NCI-H446 (cell line): Measurements from ENCODE around the gene ST8SIA1.

Experiments used
- DNase-seq, 2 experiments: peaks; one replicate each; lab custom pipeline; 2025; lab: John Stamatoyannopoulos, UW

Gene ST8SIA1

DNA sequence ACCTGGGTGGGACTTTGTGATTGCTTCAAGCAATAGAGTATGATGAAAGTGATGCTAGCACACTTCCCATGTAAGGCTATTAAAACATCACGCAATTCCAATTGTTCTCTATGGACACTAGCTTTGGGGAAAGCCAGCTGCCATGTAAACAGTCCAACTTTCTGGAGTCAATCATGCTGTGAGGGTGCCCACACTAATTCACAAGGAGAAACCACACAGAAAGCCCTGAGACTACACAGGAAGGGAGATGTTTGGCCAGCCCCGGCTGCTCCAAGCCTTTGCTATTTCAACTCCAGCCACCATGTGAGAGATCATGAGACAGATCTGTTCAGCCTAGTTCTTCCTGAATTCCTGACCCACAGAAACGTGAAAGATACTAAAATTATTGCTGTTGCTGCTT lies 96.3 kb downstream of the ST8SIA1 start:
- DNase-seq = no peak

DNA sequence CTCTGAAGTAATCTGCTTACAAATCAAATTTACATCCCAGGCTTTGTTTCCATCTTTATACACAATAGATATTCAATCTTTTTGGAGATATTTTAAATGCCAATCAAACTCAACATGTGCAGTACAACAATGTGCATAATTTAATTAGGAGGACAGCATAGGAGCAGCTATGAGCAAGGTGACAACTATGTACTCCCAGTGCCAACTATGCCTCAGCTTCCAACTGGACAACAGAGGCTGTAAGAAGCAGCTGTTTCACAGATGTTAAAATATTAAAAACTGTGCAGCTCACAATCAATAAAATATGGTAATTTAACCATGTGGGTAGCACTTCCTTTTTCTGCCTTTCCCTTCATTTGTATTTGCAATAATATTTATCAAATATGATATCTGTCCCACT lies 99.9 kb downstream of the ST8SIA1 start:
- no peak for DNase-seq

DNA sequence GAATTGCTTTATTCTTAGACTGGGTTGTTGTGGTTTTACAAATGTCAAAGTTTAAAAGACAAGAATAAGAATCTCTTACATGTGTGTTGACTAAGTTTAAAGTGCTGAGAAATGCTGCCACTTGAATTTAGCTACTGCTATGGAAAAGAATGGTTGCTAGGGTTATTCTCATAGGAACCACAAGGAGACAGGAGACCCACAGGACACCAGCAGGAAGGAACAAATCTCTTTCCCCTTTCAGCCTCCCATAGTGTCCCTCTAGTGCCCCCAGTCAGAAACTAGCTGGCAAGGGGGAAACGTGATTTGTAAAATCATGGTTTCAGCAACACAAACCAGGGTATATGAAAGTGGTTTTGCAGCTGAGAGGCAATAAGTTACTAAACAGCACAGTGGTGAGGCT lies 102.7 kb downstream of the ST8SIA1 start:
- no peak for DNase-seq

DNA sequence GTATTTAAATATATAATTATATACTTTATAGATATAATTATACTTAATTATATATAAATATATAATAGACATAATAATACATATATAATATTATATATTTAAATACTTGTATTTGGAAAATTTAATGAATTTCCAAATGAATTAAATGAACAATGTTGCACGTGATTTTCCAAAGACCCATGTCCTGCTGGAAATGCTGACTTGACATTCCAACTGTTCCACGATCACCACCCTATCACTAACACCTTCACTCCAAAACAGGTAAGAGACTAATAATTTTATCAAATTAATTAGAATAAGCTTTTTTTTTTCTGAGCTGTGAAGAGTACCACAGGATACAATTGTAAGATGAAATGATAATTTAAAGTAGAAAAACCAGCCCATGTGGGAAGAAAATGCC lies 103.4 kb downstream of the ST8SIA1 start:
- no peak for DNase-seq

DNA sequence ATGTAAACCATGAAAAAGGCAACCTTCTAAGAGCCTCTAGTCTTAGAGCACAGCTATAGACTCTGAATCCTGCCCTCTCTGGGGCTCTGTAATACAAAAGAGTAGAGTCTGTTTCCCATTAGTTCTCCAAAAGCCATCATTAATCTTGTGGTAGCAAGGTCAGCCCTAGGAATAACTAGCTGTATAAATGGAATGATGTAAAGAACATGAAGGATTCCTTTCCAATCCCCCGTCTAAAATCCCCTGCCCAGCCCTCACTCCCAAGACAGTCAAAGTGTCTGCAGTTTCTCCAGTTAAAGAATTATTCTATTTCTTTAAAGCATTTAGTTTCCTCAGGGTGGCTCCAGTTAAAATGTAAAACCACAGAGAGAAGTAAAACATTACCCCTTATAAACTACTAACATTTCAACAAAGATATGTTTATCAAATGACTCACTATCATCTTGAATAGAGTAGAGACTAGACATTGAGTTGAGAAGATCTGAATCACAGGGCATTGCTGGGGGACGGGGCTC lies 104.2 kb downstream of the ST8SIA1 start:
- no peak for DNase-seq

DNA sequence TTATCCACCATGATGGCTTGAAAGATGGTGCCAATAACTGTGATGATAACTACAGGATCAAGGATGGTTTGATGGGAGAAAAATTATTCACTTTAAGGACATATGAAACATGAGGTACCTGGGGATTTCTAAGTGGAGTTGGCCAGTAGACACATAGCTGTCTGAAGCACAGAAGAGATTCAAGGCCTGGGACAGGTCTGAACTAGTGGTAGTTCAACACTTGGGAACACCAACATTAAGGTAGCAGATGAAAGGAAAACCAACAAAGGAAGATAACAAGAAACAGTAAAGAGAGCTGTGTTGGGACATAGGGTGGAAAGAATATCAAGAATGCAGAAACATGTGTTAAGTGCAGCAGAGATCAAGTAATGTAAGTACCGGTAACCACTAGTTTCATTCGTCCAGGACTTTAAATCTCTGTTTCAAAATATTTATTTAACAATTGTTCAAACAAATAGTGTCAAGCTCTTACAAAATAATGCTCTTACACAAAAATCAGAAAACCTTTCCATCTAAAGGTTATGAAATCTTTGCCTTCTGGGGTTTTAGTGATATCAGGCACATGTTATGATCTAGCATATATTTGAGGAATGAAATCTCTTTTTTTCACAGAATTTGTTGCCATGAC lies 104.7 kb downstream of the ST8SIA1 start:
- no peak for DNase-seq

DNA sequence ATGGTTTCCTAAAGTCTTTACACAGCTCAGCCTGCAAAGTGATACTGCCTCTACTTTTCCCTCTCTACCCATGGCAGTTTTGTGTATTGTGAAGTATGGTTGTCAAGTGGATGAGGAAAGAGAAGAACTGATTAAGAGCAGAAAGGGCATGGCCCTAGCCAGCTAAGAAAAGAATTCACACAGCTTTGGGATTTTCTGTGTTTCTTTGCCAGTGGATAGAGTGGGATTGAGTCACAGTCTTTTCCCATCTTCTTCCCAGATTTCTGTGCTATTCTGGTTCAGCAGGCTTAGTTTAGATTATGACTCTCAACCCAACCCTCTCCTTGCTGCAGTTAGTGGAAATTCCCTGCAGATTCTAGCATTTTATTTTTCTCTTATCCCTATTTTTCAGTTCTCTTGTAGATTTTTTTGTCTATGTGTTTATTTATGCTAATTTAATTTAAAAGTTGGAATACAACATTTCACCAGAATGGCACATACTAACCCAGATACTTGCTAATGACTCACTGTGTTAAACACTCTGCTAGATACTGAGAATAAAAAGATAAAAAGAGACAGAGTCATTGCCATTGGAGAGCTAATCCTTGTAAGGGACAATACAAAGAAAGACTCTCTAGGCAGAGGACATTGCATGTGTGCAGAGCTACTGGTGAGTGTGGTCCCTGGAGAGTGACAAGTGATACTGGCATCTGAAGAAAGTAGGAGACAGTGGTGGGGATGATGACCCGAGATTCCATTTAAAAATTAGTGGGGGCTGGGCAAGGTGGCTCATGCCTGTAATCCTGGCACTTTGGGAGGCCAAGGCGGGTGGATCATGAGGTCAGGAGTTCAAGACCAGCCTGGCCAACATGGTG lies 106.3 kb downstream of the ST8SIA1 start:
- no peak for DNase-seq

DNA sequence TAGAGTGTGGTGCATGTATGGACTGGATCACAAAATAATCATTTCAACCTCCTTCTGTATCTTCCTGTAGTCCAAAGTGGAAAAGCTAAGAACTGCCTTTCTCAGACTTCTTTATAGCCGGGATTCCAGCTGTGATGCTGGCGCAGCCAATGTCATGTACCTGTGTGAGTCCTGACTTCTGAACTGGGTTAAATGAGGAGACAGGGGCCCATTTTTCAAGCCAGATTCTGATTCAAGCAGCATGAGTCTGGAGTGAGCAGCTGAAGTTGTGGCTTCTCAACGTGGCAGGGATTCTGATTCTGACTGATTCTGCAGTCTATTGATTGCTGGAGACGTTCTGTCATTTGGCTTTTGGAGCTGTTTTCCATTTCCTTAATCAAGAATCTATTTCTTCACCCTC lies 111.2 kb downstream of the ST8SIA1 start:
- no peak for DNase-seq

DNA sequence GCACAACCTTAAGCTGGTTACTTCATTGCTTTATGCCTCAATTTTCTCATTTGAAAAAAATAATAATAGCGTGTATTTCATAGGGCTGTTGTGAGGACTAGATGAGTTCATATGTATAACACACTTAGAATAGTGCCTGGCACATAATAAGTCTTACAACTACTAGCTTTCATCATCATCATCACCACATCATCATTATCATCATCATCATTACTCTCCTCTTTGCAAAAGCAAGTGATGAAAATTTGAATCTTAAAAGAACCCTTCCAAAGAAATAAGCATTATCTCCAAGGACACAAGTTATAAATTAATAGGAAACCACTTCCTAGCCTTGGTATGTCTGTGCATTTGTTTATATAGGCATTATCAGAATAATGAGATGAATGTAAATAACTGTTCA lies 117.0 kb downstream of the ST8SIA1 start:
- no peak for DNase-seq

DNA sequence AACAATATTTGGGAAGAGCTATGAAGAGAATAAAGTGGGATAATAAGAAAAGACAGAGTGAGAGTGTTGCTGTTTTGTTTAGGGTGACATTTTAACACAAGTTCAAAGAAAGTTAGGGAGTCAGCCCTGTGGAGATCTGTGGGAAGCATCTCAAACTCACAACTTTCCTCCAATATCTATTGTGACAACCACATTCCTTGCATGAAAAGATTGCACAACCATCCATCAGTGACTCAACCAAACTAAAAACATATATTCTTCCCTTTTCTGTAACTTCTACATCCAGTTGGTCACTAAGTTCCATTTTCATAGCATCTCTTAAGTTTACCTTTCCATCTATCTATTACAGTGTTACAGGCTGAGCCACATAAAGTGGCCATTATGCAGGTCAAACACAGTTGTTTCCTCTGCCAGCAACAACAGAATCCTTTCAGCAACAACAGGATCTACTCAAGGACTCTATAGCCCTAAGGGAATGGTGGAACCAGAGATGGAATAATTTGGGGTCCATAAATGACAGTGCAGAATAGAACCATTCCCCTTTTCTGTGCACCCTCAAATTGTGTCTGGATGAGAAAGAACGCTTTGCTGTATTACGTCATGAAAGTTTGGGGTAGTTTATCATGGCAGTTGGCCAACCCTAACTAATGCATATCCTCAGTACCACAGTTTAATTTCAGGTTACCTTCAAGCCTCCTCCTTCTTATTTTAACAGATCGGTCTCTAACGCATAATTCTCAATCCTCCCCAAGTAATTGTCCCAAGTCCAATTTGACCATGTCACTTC lies 118.8 kb downstream of the ST8SIA1 start:
- DNase-seq = no peak

DNA sequence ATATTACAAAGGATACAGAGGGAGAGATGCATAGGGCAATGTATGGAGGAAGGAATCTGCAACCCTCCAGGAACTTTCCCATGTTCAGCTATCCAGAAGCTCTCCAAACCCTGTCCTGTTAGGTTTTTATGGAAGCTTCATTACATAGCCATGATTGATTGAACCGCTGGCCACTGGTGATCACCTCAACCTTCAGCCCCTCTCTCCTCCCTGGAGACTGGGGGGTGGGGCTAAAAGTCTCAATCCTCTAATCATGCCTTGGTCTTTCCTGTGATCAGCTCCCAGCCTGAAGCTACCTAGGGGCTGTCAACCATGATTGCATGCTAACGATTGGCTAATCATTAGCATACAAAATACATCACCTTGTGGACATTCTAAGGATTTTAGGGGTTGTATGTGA lies 123.4 kb downstream of the ST8SIA1 start:
- no peak for DNase-seq

DNA sequence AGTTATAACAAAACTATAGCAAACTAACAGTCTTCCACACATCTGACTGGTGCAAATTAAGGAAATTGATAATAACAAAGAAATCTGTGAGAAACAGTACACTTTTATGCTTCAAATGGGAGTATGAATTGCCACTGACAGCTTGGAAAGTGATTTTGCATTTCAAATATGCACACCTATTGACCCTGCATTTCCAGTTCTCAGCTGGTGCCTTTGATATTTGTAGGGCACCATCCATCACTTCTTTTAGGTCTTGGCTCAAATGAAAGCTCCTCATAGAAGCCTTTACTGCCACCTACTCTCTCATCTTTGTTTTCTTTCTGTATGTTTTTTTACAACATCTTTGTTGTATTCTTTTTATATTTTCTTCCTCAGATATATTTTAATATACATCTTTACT lies 125.1 kb downstream of the ST8SIA1 start:
- no peak for DNase-seq

DNA sequence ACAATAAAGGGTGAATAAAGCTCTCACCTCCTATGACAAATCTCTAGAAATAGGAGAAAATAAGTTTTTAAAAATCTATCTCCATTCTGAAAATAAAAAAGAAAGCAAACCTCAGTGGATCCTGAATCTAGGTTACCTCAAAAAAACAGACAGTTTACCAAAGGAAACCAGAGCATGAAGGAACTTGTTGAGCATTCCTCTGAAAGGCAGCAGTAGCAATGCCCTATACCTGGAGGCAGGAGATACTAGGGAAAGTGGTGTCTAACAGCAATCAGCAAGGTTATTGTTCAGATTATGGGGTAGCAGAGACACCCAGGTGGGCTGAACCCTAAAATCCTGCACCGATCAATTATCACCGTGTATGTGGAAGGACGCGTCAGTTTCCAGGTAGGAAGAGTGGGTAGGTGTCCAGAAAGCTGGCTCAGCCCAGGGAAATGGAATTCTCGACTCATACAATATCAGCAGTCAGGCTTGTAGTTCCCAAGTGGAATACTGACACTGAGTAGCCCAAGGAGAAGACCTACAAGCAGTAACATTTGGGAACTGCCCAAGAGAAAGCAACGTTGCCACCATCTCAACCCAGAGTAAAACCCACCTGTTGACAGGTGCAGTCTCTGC lies 128.3 kb downstream of the ST8SIA1 start:
- DNase-seq = no peak

DNA sequence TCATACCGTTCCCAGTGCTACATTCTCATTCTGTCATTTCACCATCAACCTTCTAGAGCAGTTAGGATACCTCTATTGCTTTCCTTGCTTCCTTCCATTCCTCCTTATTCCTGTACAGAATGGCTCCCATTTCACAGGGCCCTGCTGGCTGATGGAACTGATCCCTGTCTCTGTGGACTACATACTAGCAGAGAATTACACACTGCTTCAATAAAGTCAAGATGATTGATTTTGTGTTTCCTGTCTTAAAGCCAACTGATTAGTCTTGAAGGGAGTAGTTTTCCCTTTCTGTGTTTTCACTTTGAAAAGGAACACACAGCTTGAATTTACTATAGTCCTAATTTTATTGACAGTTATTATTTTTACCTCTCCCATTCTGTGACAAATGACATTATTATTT lies 130.1 kb downstream of the ST8SIA1 start:
- no peak for DNase-seq

DNA sequence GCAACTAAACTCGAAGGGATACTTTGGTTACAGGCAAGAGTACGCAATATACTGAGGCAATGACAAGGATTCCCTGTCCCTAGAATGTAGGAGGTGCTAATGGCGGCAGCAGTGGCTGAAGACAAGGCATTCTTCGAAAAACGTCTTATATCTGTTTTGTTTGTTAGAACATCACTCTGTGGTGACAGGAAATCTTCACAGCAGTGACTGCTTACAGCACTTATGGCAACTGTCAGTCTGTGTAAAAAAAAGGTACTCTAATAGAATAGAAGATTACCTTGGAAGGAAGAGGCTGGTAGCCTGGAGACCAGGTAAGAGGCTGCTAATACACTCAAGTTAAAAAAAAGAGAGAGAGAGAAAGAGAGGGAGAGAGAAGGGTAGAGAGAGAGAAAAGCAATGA lies 131.7 kb downstream of the ST8SIA1 start:
- no peak for DNase-seq

DNA sequence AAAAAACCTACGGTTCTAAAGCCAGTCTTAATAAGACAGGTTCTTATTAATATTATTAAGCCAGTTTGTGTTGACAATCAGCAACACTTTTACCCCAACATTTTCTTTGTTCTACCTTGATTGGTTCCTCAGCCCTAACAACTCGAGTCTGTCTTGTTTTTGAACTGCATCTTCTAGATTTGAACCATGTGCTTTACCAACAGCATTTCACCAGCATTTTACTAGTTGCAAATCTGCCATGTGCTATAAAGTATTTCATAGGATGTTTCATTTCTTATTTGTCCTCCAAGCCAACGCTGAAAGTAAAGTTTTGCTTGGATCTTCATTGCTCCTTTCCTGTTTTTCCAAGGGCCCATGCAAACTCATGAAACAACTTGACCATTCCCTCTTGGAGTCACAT lies 133.4 kb downstream of the ST8SIA1 start:
- no peak for DNase-seq

DNA sequence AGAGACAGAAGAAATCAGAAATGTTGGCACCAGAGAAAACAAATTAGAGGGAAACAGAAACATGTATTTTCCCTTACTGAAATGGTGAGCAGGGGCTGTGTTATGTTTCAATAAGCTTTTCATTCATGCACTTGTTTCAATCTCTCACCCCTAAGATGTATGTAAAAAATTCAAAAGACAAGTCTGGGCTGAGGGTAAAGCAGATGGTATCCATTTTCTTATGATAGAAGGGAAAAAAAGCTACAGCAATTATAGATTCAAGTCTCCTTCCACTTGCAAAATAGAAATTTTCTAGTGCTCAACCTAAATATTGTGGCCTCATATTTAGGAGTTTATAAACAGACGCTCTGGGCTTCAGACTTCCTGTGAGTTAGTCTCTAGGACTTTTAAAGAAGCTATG lies 138.3 kb downstream of the ST8SIA1 start:
- no peak for DNase-seq

DNA sequence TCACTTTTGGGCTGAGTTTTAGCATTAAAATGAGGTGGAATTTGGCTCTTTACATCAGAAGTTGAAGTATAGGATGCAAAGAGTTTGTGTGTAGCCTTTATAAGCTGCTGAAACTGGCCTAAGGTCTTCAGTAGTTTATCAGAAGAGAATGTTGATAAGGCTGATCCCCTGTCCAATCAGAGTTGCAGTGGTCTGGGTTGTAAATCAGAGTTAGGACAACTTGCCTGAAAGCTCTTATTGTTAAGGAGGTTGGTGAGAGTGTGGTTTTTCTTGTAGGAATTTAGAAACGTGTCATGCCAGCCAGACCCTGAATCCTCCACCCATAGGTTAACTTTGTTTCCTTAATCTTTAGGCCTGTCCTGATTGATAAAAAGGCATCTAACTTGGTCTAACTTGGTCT lies 143.5 kb downstream of the ST8SIA1 start:
- DNase-seq = no peak

DNA sequence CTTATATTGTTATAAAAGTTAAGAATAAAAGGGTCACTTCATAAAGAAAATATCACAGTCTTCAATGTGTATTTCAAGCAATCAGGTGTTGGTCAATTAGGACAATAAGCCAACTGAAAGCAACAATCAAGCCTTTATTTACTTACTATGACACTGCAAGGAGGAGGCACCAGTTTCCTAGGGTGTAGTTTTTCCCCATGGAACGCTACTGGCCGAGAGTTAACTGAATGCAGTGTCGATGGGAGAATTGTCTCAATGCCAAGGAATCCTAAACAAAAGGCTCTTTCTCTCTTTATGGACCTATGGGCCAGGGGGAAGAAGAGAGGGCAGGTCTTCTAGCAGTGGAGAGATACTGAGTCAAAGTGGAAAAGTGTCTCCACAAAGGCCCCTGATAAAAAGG lies 146.1 kb downstream of the ST8SIA1 start:
- no peak for DNase-seq

DNA sequence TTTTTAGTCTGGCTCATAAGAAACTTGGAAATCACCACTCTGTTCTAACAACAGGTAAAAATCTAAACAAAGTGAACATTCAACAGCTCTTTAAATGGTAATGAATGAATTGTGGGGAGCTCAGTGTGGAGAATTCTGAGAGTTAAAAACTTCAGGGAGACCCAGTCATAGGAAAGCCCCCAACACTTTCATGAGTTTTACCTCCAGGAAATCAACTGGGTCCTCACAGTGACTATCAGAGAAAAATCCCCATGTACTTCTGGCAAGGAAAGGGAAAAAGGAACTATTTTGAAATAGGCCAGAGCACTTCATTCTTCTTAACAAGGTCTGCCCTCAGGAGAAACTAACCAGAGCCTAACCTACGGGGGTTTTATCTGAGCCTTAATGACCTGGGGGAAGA lies 153.8 kb downstream of the ST8SIA1 start:
- DNase-seq = no peak

DNA sequence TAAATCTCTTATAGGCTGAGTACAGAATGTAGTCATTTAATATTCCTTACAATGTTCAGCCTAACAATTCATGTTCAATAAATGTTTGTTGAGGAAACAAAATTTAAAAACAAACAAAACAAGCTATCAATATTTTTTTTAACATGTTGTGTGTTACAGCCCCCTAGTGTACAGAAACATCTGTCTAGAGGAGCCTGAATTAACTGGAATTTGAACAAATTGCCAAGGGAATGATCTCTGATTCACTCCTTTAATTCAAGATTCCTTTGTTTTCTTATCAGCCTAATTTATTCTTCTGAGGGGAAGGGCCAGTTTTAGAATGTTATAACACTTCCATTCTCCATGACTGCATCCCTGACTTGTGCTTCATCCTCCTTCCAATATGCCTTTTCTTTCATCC lies 161.3 kb downstream of the ST8SIA1 start:
- DNase-seq = no peak

DNA sequence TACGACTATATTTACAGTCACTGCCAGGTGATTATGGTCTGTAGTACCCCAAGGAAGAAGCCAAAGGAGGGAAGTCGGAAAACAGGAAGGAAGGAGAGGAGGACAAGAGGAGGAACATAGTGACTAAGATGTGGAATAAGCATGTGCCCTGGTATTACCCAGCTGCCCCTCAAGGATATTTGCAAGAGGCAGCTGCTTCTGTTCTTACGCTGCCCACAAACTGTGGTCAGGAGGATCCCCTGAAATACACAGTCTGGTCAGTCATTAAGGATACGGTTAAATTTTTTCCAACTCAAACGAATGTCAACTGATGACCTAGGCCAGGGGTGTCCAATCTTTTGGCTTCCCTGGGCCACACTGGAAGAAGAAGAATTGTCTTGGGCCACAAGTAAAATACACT lies 162.0 kb downstream of the ST8SIA1 start:
- no peak for DNase-seq
